GM13976 (cell line): ENCODE results near the gene TRAM2.

ENCODE experiments used
- DNase-seq: peaks from one replicate; pipeline ENCODE4 v3.0.0; 2012; ENCODE audit warnings: low spot score
- CTCF ChIP-seq: IDR thresholded peaks from 2 replicates; pipeline ENCODE4 v1.5.1; 2012; ENCODE audit warnings: borderline replicate concordance, mild to moderate bottlenecking; ENCODE audit not compliant: insufficient read depth; ENCODE audit errors: extremely low read depth, missing control alignments, control extremely low read depth
- in situ Hi-C: fragments of 300-500 bp; cut with MboI; formaldehyde crosslinking; loops from one replicate; pipeline ENCODE4 v1.12.0; 2022; ENCODE audit warnings: low sequenced_read_pairs, mixed read lengths, inconsistent platforms; ENCODE audit not compliant: unreplicated experiment

TRAM2 gene

GRCh38 chr6:52495922-52496321 lies 80.9 kb downstream of the TRAM2 start:
- in situ Hi-C loops = loop anchor here (5.0 kb wide), 1 partner anchor 79 kb away; no protein-coding TSS in a partner anchor
- no peak for DNase-seq
- no peak for TF ChIP-seq CTCF

GRCh38 chr6:52494298-52495072 lies 82.4 kb downstream of the TRAM2 start:
- TF ChIP-seq CTCF = no peak
- in situ Hi-C loops = loop anchor here (5.0 kb wide), 1 partner anchor 77 kb away; no protein-coding TSS in a partner anchor
- no peak for DNase-seq

DNA sequence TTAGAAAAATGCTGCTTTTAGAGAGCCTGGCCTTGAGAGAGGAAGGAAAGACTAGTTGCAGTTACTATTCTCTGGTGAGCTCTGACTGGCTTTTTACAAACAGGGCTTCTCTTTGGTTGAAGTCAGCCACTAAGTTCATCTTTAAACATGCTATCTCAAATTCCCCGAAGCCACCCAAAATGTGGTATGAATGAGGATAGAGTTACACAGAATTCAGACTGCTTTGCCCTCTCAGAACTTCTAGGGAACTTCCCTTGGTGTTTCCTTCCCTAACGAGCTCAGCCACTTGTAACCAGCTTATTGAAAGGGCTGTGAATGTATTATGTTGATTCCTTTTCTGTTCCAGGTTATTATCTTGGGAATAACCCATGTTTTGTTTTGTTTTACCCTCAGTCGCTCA lies 83.2 kb downstream of the TRAM2 start:
- DNase-seq = peak; percentile 5
- TF ChIP-seq CTCF = no peak
- in situ Hi-C loops = no loop called here

DNA sequence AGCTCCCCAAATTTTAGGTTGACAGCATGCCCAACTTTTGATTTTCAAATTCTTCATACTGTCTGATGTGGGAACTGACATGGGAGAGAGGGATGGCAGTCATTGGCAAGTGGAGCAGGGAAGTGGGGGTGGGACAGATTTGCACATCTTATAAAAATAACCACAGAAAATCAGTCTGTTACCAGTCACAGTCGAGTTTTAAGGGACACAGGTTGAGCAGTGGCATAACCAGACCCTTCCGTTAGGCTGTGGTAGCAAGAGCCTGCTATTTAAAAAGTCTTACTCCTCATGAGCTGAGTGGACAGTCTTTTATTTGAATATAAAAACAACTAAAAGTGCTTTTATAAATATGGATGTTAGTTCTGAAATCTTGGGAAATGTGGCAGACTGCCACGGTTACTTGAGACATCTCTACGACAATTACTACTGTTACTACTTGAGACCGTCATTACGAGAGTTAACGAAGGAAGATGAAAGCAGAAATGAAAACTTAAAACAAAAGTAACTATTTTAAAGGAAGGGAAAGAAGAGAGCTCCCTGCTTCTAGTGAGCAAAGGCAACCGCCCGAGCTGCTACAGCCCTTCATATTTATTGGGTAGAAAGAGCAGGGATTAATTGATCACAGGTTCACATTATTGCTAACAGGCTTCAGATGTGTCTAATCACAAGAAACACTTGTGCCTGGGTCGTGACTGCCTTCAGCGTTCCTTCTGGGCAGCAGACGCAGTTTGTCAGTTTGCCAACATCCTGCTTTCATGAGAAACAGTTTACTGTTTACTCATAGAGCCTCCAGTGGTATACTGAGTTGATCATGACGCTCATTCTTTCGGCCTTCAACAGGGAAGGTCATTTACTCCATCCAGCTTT lies 85.4 kb downstream of the TRAM2 start:
- in situ Hi-C loops = no loop called here
- TF ChIP-seq CTCF = no peak
- peak; percentile 8 for DNase-seq

DNA sequence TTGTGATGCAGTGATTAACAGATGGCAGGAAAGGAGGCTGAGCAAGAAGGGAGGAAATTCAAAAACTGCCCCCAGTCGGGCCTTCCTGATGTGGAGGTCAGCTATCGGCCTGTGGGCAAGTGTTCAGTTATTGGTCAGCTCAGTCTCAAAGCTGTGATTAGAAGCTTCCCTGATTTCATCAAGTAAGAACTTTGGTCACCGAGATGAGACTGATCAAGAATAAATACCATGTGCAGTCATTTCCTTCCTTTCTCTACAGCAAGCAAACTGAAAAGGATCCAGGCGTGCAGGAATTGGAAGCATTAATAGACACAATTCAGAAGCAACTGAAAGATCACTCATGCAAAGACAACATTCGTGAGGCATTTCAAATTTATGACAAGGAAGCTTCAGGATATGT lies 87.0 kb downstream of the TRAM2 start:
- in situ Hi-C loops = no loop called here
- DNase-seq = no peak
- no peak for TF ChIP-seq CTCF

DNA sequence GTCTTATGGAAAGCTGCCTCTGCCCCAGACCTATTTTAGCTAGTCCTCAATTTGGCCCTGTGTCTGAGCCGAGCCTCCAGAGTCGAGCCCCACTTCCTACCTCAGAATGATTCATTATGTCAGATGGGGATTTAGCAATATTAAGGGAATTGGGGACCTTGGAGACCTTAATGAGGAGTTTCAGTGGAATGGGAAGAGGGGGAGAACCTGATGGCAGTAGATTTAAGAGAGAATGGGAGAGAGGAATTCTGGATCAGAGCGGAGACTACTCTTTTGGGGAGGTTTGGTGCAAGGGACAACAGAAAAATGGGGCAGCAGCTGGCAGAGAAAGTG lies 93.2 kb downstream of the TRAM2 start:
- TF ChIP-seq CTCF = no peak
- in situ Hi-C loops = no loop called here
- no peak for DNase-seq
